HL-60 (cell line): ENCODE data around the gene RGS8.

Experiments used
- DNase-seq, 2 experiments: peaks; one replicate each; pipeline ENCODE4 v3.0.0-alpha.2; 2010 to 2020; ENCODE audit warnings: low read depth in 1 of 2, low spot score in 1 of 2
- H3K27ac ChIP-seq: fragments of 250-450 bp; sonication (Bioruptor Pico); replicated peaks from 2 replicates; pipeline ENCODE4 v1.5.1; 2020; ENCODE audit warnings: mild to moderate bottlenecking, moderate library complexity
- H3K27me3 ChIP-seq: fragments of 250-450 bp; sonication (Bioruptor Pico); 2 replicates; pipeline ENCODE4 v1.5.1; 2021; ENCODE audit warnings: mild to moderate bottlenecking, moderate library complexity; ENCODE audit not compliant: insufficient read depth, poor library complexity, severe bottlenecking
- H3K4me3 ChIP-seq: replicated peaks from 2 replicates; pipeline ENCODE4 v1.5.1; 2011; ENCODE audit warnings: mild to moderate bottlenecking, control low read depth, low read length; ENCODE audit not compliant: insufficient read depth
- CTCF ChIP-seq: IDR thresholded peaks from one replicate; pipeline ENCODE4 v1.5.1; 2011; ENCODE audit warnings: low read length, control low read depth, inconsistent platforms; ENCODE audit not compliant: insufficient read depth
- GABPA ChIP-seq: IDR thresholded peaks from 2 replicates; pipeline ENCODE4 v1.6.1; 2012; ENCODE audit warnings: low read depth
- POLR2AphosphoS5 ChIP-seq: IDR thresholded peaks from 2 replicates; pipeline ENCODE4 v1.6.1; 2012; ENCODE audit warnings: low read depth
- REST ChIP-seq: IDR thresholded peaks from 2 replicates; pipeline ENCODE4 v1.6.1; 2012; ENCODE audit warnings: low read depth; ENCODE audit not compliant: insufficient replicate concordance
- SPI1 ChIP-seq: IDR thresholded peaks from 2 replicates; pipeline ENCODE4 v1.6.1; 2012; ENCODE audit warnings: low read depth, mild to moderate bottlenecking, borderline replicate concordance

RGS8 gene

GRCh38 chr1:182642461-182642860, 41.9 kb downstream of the RGS8 start:
- no peak overlapping the region for H3K27ac ChIP-seq
- no peaks in the 10 kb centered on the region for H3K27me3 ChIP-seq
- DNase-seq = no peak
- H3K4me3 ChIP-seq = no peak overlapping the region
- TF ChIP-seq GABPA = no peak
- TF ChIP-seq SPI1 = no peak

- no peak for DNase-seq
- H3K27me3 ChIP-seq = no peaks in the 10 kb centered on the region
- H3K27ac ChIP-seq = no peak overlapping the region
- TF ChIP-seq CTCF (no peak), SPI1 (no peak), POLR2AphosphoS5 (no peak), REST (no peak), GABPA (no peak)
- no peak overlapping the region for H3K4me3 ChIP-seq
These were observed 42.8 kb downstream of the RGS8 start for GRCh38 chr1:182641561-182641960.

- no peak for DNase-seq
- TF ChIP-seq POLR2AphosphoS5 (no peak), GABPA (no peak), CTCF (no peak), SPI1 (no peak), REST (no peak)
- Histone ChIP-seq H3K27me3 (no peaks in the 10 kb centered on the region), H3K4me3 (no peak overlapping the region), H3K27ac (no peak overlapping the region)
These were observed 45.1 kb downstream of the RGS8 start for GRCh38 chr1:182639330-182639729.

- DNase-seq = no peak
- H3K27me3 ChIP-seq = no peaks in the 10 kb centered on the region
- no peak overlapping the region for H3K27ac ChIP-seq
- TF ChIP-seq CTCF = no peak
- no peak for TF ChIP-seq GABPA
- no peak for TF ChIP-seq POLR2AphosphoS5
- TF ChIP-seq REST = no peak
- TF ChIP-seq SPI1 = no peak
- H3K4me3 ChIP-seq = no peak overlapping the region
These were observed 46.6 kb downstream of the RGS8 start for GRCh38 chr1:182637769-182638168.
